ENCODE results near the gene DNAJB1.

Gene DNAJB1

GRCh38 chr19:14471436-14472187, 46.6 kb downstream of the DNAJB1 start:
- no peak overlapping the region for H3K4me3 ChIP-seq (ENCODE audit: low read depth, low read length)
- H3K79me2 ChIP-seq (ENCODE audit: control insufficient read depth, insufficient read depth, low read length, unreplicated experiment), result no peaks in the 10 kb centered on the region
- no peaks in the 10 kb centered on the region for H3K27me3 ChIP-seq (ENCODE audit: insufficient read depth, low read length)
- no peaks in the 10 kb centered on the region for H3K36me3 ChIP-seq (ENCODE audit: insufficient read depth, low read length)
- H3K27ac ChIP-seq (ENCODE audit: low read depth, low read length), result no peak overlapping the region
- H2AFZ ChIP-seq (ENCODE audit: low read length, unreplicated experiment), result no peak overlapping the region
- peaks cover 13% of the 10 kb centered on the region for H3K4me1 ChIP-seq (ENCODE audit: control insufficient read depth, insufficient read depth, low read length, unreplicated experiment)

- Histone ChIP-seq H3K36me3 (ENCODE audit: insufficient read depth, low read length) (no peaks in the 10 kb centered on the region), H3K27ac (ENCODE audit: low read depth, low read length) (no peak overlapping the region), H3K4me3 (ENCODE audit: low read depth, low read length) (no peak overlapping the region), H3K4me1 (ENCODE audit: control insufficient read depth, insufficient read depth, low read length, unreplicated experiment) (no peaks in the 10 kb centered on the region), H3K79me2 (ENCODE audit: control insufficient read depth, insufficient read depth, low read length, unreplicated experiment) (no peaks in the 10 kb centered on the region), H3K27me3 (ENCODE audit: insufficient read depth, low read length) (no peaks in the 10 kb centered on the region), H2AFZ (ENCODE audit: low read length, unreplicated experiment) (no peak overlapping the region)
Measured at GRCh38 chr19:14470031-14470876, 47.9 kb downstream of the DNAJB1 start.

DNA sequence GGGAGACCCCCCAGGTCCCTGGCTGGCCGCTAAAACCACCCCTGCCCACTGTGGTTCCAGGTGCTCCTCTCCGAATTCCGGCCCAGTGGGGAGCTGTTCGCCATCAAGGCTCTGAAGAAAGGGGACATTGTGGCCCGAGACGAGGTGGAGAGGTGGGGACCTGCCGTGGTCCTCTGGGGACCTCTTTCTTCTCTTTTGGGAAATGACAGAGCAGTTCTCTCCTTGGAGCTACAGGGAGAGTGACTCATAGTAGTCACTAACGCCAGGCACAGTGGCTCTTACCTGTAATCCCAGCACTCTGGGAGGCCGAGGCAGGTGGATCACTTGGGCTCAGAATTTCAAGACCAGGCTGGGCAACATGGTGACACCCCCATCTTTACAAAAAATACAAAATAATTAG, 50.4 kb downstream of the DNAJB1 start:
- H3K27ac ChIP-seq (ENCODE audit: low read depth, low read length), result no peak overlapping the region
- no peak overlapping the region for H3K4me3 ChIP-seq (ENCODE audit: low read depth, low read length)
- no peaks in the 10 kb centered on the region for H3K27me3 ChIP-seq (ENCODE audit: insufficient read depth, low read length)
- H2AFZ ChIP-seq (ENCODE audit: low read length, unreplicated experiment), result no peak overlapping the region
- no peaks in the 10 kb centered on the region for H3K36me3 ChIP-seq (ENCODE audit: insufficient read depth, low read length)
- no peaks in the 10 kb centered on the region for H3K4me1 ChIP-seq (ENCODE audit: control insufficient read depth, insufficient read depth, low read length, unreplicated experiment)
- no peaks in the 10 kb centered on the region for H3K79me2 ChIP-seq (ENCODE audit: control insufficient read depth, insufficient read depth, low read length, unreplicated experiment)

- Histone ChIP-seq H3K4me1 (ENCODE audit: control insufficient read depth, insufficient read depth, low read length, unreplicated experiment) (no peaks in the 10 kb centered on the region), H3K27ac (ENCODE audit: low read depth, low read length) (no peak overlapping the region), H2AFZ (ENCODE audit: low read length, unreplicated experiment) (no peak overlapping the region), H3K27me3 (ENCODE audit: insufficient read depth, low read length) (no peaks in the 10 kb centered on the region), H3K4me3 (ENCODE audit: low read depth, low read length) (no peak overlapping the region), H3K36me3 (ENCODE audit: insufficient read depth, low read length) (no peaks in the 10 kb centered on the region), H3K79me2 (ENCODE audit: control insufficient read depth, insufficient read depth, low read length, unreplicated experiment) (no peaks in the 10 kb centered on the region)
Measured at GRCh38 chr19:14467391-14467790, 50.8 kb downstream of the DNAJB1 start.
